Retinal pigment epithelial cell (primary cell): ENCODE measurements around the gene HNRNPUL2.

Experiments used
- DNase-seq: peaks from one replicate; pipeline ENCODE4 v3.0.0-alpha.2; 2010; ENCODE audit warnings: low read depth
- H3K4me3 ChIP-seq: 2 replicates; pipeline ENCODE4 v1.5.1; 2011; ENCODE audit warnings: mild to moderate bottlenecking, low read length, control low read depth, moderate library complexity
- CTCF ChIP-seq: conservative IDR thresholded peaks from 2 replicates; pipeline ENCODE4 v1.5.1; 2011; ENCODE audit warnings: low read depth, low read length, control low read depth, inconsistent platforms

HNRNPUL2 gene

GRCh38 chr11:62671608-62672389 is 55.5 kb downstream of the HNRNPUL2 start, which contains the start of the genes LBHD1 and UQCC3:
Gene LBHD1, minus strand, starts transcription at chr11:62672267. Its CDS starts 2,236 bp downstream, at chr11:62670031.
Gene UQCC3, plus strand, starts transcription at chr11:62671673. Its CDS starts 73 bp downstream, at chr11:62671746.
- peak; percentile 61 for DNase-seq
- H3K4me3 ChIP-seq = peak within 1 kb of the TSS; percentile 85
- no peak for TF ChIP-seq CTCF

- H3K4me3 ChIP-seq = peak overlapping the region; percentile 85
- TF ChIP-seq CTCF = no peak
Observed at GRCh38 chr11:62671236-62671607, 56.0 kb downstream of the HNRNPUL2 start.

GRCh38 chr11:62669420-62670161 is 57.7 kb downstream of the HNRNPUL2 start:
- no peak for DNase-seq
- no peak overlapping the region for H3K4me3 ChIP-seq
- no peak for TF ChIP-seq CTCF

More at GRCh38 chr11:62671236-62671607, 56.0 kb downstream of the HNRNPUL2 start:
- no peak for DNase-seq

GRCh38 chr11:62667460-62667859 is 59.8 kb downstream of the HNRNPUL2 start:
- TF ChIP-seq CTCF = no peak
- no peak for DNase-seq
- peak overlapping the region; percentile 0 for H3K4me3 ChIP-seq

- H3K4me3 ChIP-seq = peak overlapping the region; percentile 88
- no peak for DNase-seq
- TF ChIP-seq CTCF = no peak
Observed at GRCh38 chr11:62666259-62666926, 60.9 kb downstream of the HNRNPUL2 start.

GRCh38 chr11:62665599-62666258 is 61.5 kb downstream of the HNRNPUL2 start:
- TF ChIP-seq CTCF = no peak
- peak overlapping the region; percentile 88 for H3K4me3 ChIP-seq
- DNase-seq = no peak
